HEK293T (cell line): Measurements from ENCODE around the gene PPP1R12C.

Source experiments
- ARNT ChIP-seq: fragments of 450-650 bp; IDR thresholded peaks from 2 replicates; pipeline ENCODE4 v1.6.1; 2017; ENCODE audit warnings: mild to moderate bottlenecking
- BHLHE40 ChIP-seq: fragments of 450-650 bp; IDR thresholded peaks from 2 replicates; pipeline ENCODE4 v1.6.1; 2016; ENCODE audit warnings: mild to moderate bottlenecking, moderate library complexity, borderline replicate concordance
- ELF4 ChIP-seq: fragments of 450-650 bp; IDR thresholded peaks from 2 replicates; pipeline ENCODE4 v1.6.1; 2017; ENCODE audit warnings: antibody characterized with exemption
- FOXK2 ChIP-seq: fragments of 450-650 bp; IDR thresholded peaks from 2 replicates; pipeline ENCODE4 v1.6.1; 2016; ENCODE audit warnings: mild to moderate bottlenecking
- FOXM1 ChIP-seq: fragments of 450-650 bp; IDR thresholded peaks from 2 replicates; pipeline ENCODE4 v1.6.1; 2017; ENCODE audit warnings: mild to moderate bottlenecking, borderline replicate concordance
- HDGF ChIP-seq: fragments of 450-650 bp; IDR thresholded peaks from 2 replicates; pipeline ENCODE4 v1.6.1; 2017; ENCODE audit warnings: antibody characterized with exemption, borderline replicate concordance
- PKNOX1 ChIP-seq: fragments of 450-650 bp; IDR thresholded peaks from 2 replicates; pipeline ENCODE4 v1.6.1; 2016
- SP1 ChIP-seq: fragments of 450-650 bp; IDR thresholded peaks from 2 replicates; pipeline ENCODE4 v1.6.1; 2017
- SUZ12 ChIP-seq: fragments of 450-650 bp; IDR thresholded peaks from 2 replicates; pipeline ENCODE4 v1.6.1; 2016; ENCODE audit warnings: mild to moderate bottlenecking

GRCh38 chr19:55095260-55096060 is 22.0 kb downstream of the PPP1R12C start:
- no peak for TF ChIP-seq FOXM1
- no peak for TF ChIP-seq ARNT
- no peak for TF ChIP-seq HDGF
- TF ChIP-seq SP1 = no peak
- no peak for TF ChIP-seq ELF4
- no peak for TF ChIP-seq SUZ12
- no peak for TF ChIP-seq BHLHE40
- TF ChIP-seq FOXK2 = no peak
- TF ChIP-seq PKNOX1 = no peak
